Glutamatergic neuron (in vitro differentiated cells): ENCODE measurements around the gene FGF12. TPM values are rescaled to one million over a fixed set of nuclear protein-coding genes. Genes with fewer than 3 reads are reported as not detected.
A peak's percentile ranks its signal among the peaks of the same experiment; 100 is the strongest.
"Not testable (repeated sequence)": the region's sequence is repeated elsewhere in the genome, so short reads cannot be mapped to it uniquely, and the experiment has no call there.

Experiments used
- DNase-seq: peaks from one replicate; pipeline ENCODE4 v3.0.0; 2022
- H3K27ac Mint-ChIP-seq: one replicate; pipeline ENCODE4 v1.8.0; 2020; ENCODE audit warnings: mild to moderate bottlenecking, mixed read lengths, inconsistent platforms; ENCODE audit not compliant: unreplicated experiment
- H3K27me3 Mint-ChIP-seq: one replicate; pipeline ENCODE4 v1.8.0; 2020; ENCODE audit warnings: mild to moderate bottlenecking, moderate library complexity, mixed read lengths, inconsistent platforms; ENCODE audit not compliant: unreplicated experiment
- H3K36me3 Mint-ChIP-seq: one replicate; pipeline ENCODE4 v1.8.0; 2020; ENCODE audit warnings: mild to moderate bottlenecking, mixed read lengths, inconsistent platforms; ENCODE audit not compliant: unreplicated experiment
- H3K4me1 Mint-ChIP-seq: one replicate; pipeline ENCODE4 v1.8.0; 2020; ENCODE audit warnings: mild to moderate bottlenecking, low read depth, mixed read lengths, inconsistent platforms; ENCODE audit not compliant: unreplicated experiment
- H3K4me3 Mint-ChIP-seq: one replicate; pipeline ENCODE4 v1.8.0; 2020; ENCODE audit warnings: mild to moderate bottlenecking, mixed read lengths, inconsistent platforms; ENCODE audit not compliant: unreplicated experiment
- H3K9me3 Mint-ChIP-seq: one replicate; pipeline ENCODE4 v1.8.0; 2020; ENCODE audit warnings: mild to moderate bottlenecking, moderate library complexity, mixed read lengths, inconsistent platforms; ENCODE audit not compliant: unreplicated experiment
- total RNA-seq: library from RNA; stranded (reverse); fragmentation: NEBNext Ultra II Directional; extraction: Animal tissue kit (Norgen Biotek cat#: 25700); gene quantifications from one replicate; pipeline ENCODE4 v1.2.1, GENCODE V29; 2021; ENCODE audit not compliant: unreplicated experiment
- TF ChIP-seq, protein P1 (sequence below): fragments of 200-600 bp; sonication (generic); IDR thresholded peaks from one replicate; pipeline ENCODE4 v1.5.0; 2021; ENCODE audit not compliant: partially characterized antibody, unreplicated experiment

The FGF12 gene
- total RNA-seq, 1 donor from 2014 or later, result 33.1 TPM

DNA sequence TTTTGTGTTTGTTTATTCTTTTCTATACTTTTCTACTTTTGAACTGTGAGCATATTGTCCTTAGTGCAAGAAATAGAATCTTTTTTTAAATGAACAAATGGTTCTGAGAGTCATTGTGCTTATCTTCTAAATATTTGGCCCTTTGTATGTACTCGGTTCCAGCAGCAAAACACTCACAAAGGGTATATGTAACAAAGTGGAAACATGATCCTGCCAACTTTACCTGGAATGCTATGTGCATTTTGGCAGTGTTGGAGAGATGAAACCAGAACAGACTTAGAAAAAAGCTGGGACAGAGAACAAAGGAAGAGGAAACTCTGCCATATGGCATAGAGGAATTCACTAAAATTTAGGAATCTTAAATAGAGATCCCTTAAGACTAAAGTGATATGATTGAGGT is 150.1 kb downstream of the FGF12 start:
- Mint-ChIP-seq H3K36me3 (no peaks in the 10 kb centered on the region), H3K4me1 (no peaks in the 10 kb centered on the region), H3K27me3 (no peaks in the 10 kb centered on the region), H3K27ac (no peak overlapping the region), H3K4me3 (no peak overlapping the region), H3K9me3 (no peaks in the 10 kb centered on the region)
- TF ChIP-seq, protein P1, sequence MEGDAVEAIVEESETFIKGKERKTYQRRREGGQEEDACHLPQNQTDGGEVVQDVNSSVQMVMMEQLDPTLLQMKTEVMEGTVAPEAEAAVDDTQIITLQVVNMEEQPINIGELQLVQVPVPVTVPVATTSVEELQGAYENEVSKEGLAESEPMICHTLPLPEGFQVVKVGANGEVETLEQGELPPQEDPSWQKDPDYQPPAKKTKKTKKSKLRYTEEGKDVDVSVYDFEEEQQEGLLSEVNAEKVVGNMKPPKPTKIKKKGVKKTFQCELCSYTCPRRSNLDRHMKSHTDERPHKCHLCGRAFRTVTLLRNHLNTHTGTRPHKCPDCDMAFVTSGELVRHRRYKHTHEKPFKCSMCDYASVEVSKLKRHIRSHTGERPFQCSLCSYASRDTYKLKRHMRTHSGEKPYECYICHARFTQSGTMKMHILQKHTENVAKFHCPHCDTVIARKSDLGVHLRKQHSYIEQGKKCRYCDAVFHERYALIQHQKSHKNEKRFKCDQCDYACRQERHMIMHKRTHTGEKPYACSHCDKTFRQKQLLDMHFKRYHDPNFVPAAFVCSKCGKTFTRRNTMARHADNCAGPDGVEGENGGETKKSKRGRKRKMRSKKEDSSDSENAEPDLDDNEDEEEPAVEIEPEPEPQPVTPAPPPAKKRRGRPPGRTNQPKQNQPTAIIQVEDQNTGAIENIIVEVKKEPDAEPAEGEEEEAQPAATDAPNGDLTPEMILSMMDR, result no peak
- DNase-seq, result no peak

- H3K36me3 Mint-ChIP-seq, H3K4me3 Mint-ChIP-seq, H3K9me3 Mint-ChIP-seq, H3K4me1 Mint-ChIP-seq, DNase-seq, H3K27ac Mint-ChIP-seq, H3K27me3 Mint-ChIP-seq: not testable (repeated sequence)
Observed at GRCh38 chr3:192576704-192577103, 150.6 kb downstream of the FGF12 start.

DNA sequence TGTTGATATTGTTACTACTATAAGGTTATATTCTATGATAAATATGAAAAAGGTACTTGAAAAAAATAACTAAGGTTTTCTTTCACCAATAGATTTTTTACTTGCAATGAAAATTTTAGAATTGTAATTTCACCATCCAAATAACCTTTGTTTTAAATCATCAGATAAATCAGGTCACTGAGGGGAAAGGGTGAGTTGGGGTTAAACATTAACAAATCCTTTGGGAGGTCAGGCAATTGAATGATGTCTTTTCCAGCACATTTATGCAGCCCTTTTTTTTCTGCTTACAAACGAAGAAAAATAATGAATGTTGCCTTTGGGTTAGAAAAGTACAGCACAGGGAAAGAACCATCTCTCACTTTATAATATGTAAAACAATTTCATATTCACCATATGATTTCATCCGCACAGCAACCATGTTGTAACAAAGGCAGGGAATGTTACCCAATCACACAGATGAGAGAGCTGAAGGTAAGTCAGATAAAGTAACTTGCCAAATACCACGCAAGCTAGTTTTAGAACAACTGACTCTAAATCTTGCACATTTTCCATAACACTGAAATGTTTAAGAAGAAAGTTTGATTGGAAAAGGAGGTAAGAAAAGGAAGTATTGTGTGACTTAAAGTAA is 151.3 kb downstream of the FGF12 start:
- H3K27me3 Mint-ChIP-seq, result peaks cover 5% of the 10 kb centered on the region
- no peak overlapping the region for H3K4me3 Mint-ChIP-seq
- no peak overlapping the region for H3K27ac Mint-ChIP-seq
- H3K9me3 Mint-ChIP-seq, result no peaks in the 10 kb centered on the region
- H3K4me1 Mint-ChIP-seq, result peaks cover 7% of the 10 kb centered on the region
- H3K36me3 Mint-ChIP-seq, result no peaks in the 10 kb centered on the region
- no peak for DNase-seq
- TF ChIP-seq, protein P1, result no peak

GRCh38 chr3:192573240-192573639 is 154.1 kb downstream of the FGF12 start:
- TF ChIP-seq, protein P1, result no peak
- Mint-ChIP-seq H3K27me3 (peaks cover 5% of the 10 kb centered on the region), H3K27ac (no peak overlapping the region), H3K36me3 (no peaks in the 10 kb centered on the region), H3K9me3 (no peaks in the 10 kb centered on the region), H3K4me1 (peaks cover 7% of the 10 kb centered on the region), H3K4me3 (no peak overlapping the region)
- DNase-seq, result no peak

DNA sequence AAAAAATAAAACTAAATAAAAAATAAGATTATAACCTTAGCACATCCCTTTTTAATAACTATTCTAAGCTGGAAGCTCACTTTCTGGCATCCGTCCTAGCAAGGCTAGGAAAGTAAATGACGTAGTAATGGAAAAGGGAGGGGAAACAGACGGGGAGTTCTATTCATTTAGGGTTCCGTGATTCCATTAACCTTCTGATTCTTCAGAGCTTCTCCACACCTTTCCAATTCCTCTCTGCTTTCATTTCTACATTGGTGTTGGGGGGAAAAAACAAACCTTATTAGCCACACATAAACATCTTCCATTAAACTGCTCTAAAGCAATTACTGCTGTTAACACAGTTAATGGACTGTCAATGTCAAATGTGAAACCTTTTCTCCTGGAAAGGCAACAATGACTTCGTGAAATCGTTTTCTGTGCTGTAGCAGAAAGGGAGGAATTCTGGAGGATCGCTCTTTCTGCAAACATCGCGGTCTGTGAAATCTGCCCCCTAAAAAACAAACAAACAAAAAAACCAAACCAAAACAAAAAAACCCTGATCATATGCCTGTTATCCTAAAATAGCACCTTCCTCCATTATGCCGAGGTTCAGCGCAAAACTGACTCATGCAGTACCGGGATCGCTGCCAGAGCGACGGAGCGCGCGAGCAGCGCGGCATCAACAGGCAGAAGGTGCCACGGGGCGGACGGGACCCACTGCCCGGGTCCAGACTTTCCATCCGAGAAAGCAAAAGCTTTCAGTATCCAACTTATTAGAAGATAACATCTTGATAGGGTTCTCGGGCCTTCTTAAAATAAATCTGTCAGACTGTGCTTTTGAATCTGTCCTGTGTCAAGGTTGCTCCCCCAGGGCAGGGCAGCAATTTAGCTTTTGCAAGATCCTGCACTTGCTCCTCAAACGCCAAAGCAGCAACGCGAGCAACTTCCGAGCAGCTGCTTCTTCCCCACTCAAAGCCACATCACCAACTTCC is 156.2 kb downstream of the FGF12 start:
- H3K4me3 Mint-ChIP-seq, result no peak overlapping the region
- peaks cover 2% of the 10 kb centered on the region for H3K9me3 Mint-ChIP-seq
- peaks cover 5% of the 10 kb centered on the region for H3K27me3 Mint-ChIP-seq
- H3K36me3 Mint-ChIP-seq, result no peaks in the 10 kb centered on the region
- H3K4me1 Mint-ChIP-seq, result peaks cover 10% of the 10 kb centered on the region
- TF ChIP-seq, protein P1, result no peak
- peak overlapping the region; percentile 74 for H3K27ac Mint-ChIP-seq
- DNase-seq, result no peak
